ENCODE results near the gene PKNOX2.

GRCh38 chr11:125183641-125184040 is 19.1 kb downstream of the PKNOX2 start:
- TF ChIP-seq CTCF (IDR thresholded peaks at IDR 0.05) = no peak
- TF ChIP-seq POLR2A (IDR thresholded peaks at IDR 0.05) = no peak

Measured in esophagus squamous epithelium (tissue), 4 donors.